ENCODE results near the gene ANTXR2.
A peak's percentile ranks its signal among the peaks of the same experiment; 100 is the strongest.

Gene ANTXR2

GRCh38 chr4:79987401-79987800 lies 85.6 kb downstream of the ANTXR2 start:
- DNase-seq (ENCODE audit: low spot score), result no peak

- no peak for DNase-seq (ENCODE audit: low spot score)
Observed at GRCh38 chr4:79983431-79983830, 89.6 kb downstream of the ANTXR2 start.

- no peak for DNase-seq (ENCODE audit: low spot score)
Observed at GRCh38 chr4:79982601-79983322, 90.3 kb downstream of the ANTXR2 start.

- DNase-seq (ENCODE audit: low spot score), result no peak
Observed at GRCh38 chr4:79980448-79980847, 92.6 kb downstream of the ANTXR2 start.

GRCh38 chr4:79979785-79980437 lies 93.1 kb downstream of the ANTXR2 start:
- no peak for DNase-seq (ENCODE audit: low spot score)

- DNase-seq (ENCODE audit: low spot score), result no peak
Observed at GRCh38 chr4:79977131-79977840, 95.7 kb downstream of the ANTXR2 start.

- peak; percentile 73 for DNase-seq (ENCODE audit: low spot score)
Observed at GRCh38 chr4:79964400-79965211, 108.4 kb downstream of the ANTXR2 start.

GRCh38 chr4:79964020-79964399 lies 109.0 kb downstream of the ANTXR2 start:
- no peak for DNase-seq (ENCODE audit: low spot score)

- DNase-seq (ENCODE audit: low spot score), result no peak
Observed at GRCh38 chr4:79959652-79960051, 113.4 kb downstream of the ANTXR2 start.

GRCh38 chr4:79958466-79959264 lies 114.4 kb downstream of the ANTXR2 start:
- no peak for DNase-seq (ENCODE audit: low spot score)

GRCh38 chr4:79949178-79949577 lies 123.9 kb downstream of the ANTXR2 start:
- no peak for DNase-seq (ENCODE audit: low spot score)

- DNase-seq (ENCODE audit: low spot score), result no peak
Observed at GRCh38 chr4:79948739-79949138, 124.3 kb downstream of the ANTXR2 start.

- DNase-seq (ENCODE audit: low spot score), result no peak
Observed at GRCh38 chr4:79948261-79948660, 124.8 kb downstream of the ANTXR2 start.

GRCh38 chr4:79947386-79947785 lies 125.6 kb downstream of the ANTXR2 start:
- DNase-seq (ENCODE audit: low spot score), result no peak

- no peak for DNase-seq (ENCODE audit: low spot score)
Observed at GRCh38 chr4:79935274-79935673, 137.8 kb downstream of the ANTXR2 start.

- DNase-seq (ENCODE audit: low spot score), result no peak
Observed at GRCh38 chr4:79934660-79935059, 138.4 kb downstream of the ANTXR2 start.

GRCh38 chr4:79927931-79928330 lies 145.1 kb downstream of the ANTXR2 start:
- no peak for DNase-seq (ENCODE audit: low spot score)

- no peak for DNase-seq (ENCODE audit: low spot score)
Observed at GRCh38 chr4:79923281-79923680, 149.7 kb downstream of the ANTXR2 start.

GRCh38 chr4:79922011-79922410 lies 151.0 kb downstream of the ANTXR2 start:
- no peak for DNase-seq (ENCODE audit: low spot score)

- no peak for DNase-seq (ENCODE audit: low spot score)
Observed at GRCh38 chr4:79920163-79920853, 152.7 kb downstream of the ANTXR2 start.

- DNase-seq (ENCODE audit: low spot score), result no peak
Observed at GRCh38 chr4:79918292-79918691, 154.7 kb downstream of the ANTXR2 start.
